ENCODE results near the gene MAPRE3. TPM values are rescaled to one million over a fixed set of nuclear protein-coding genes. Genes with fewer than 3 reads are reported as not detected.
"Not testable (repeated sequence)": the region's sequence is repeated elsewhere in the genome, so short reads cannot be mapped to it uniquely, and the experiment has no call there.

The MAPRE3 gene
- total and polyA plus RNA-seq, 11 donors, result 27.4 to 65.0 (median 42.3) TPM

GRCh38 chr2:27072920-27073319 lies 102.5 kb downstream of the MAPRE3 start:
- Histone ChIP-seq H3K9me3 (no peaks in the 10 kb centered on the region), H3K36me3 (peaks cover 0 to 25% (median 17%) of the 10 kb centered on the region in 9 donors), H3K4me1 (peaks cover 3 to 84% (median 52%) of the 10 kb centered on the region in 12 donors), H3K27me3 (no peaks in the 10 kb centered on the region), H3K4me3 (peak overlapping the region in 2 of 12 donors; percentile 70 to 91), H3K27ac (peak overlapping the region; percentile 62 to 99 (median 96))
- intact Hi-C loops (cut with DNase I), result loop anchor here in 2 of 10 donors (2.0 to 5.0 kb wide), 3 partner anchors 22 to 41 kb away; partner anchors contain the start of genes AGBL5 (in 1 of the 2) and TMEM214 (in 1 of the 2)
- no peak for TF ChIP-seq POLR2A (IDR thresholded peaks at IDR 0.05)
- TF ChIP-seq, protein P1, sequence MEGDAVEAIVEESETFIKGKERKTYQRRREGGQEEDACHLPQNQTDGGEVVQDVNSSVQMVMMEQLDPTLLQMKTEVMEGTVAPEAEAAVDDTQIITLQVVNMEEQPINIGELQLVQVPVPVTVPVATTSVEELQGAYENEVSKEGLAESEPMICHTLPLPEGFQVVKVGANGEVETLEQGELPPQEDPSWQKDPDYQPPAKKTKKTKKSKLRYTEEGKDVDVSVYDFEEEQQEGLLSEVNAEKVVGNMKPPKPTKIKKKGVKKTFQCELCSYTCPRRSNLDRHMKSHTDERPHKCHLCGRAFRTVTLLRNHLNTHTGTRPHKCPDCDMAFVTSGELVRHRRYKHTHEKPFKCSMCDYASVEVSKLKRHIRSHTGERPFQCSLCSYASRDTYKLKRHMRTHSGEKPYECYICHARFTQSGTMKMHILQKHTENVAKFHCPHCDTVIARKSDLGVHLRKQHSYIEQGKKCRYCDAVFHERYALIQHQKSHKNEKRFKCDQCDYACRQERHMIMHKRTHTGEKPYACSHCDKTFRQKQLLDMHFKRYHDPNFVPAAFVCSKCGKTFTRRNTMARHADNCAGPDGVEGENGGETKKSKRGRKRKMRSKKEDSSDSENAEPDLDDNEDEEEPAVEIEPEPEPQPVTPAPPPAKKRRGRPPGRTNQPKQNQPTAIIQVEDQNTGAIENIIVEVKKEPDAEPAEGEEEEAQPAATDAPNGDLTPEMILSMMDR (IDR thresholded peaks at IDR 0.05), result no peak
- 59 to 67% (median 64%) methylated on average over 5 of the region's 5 CpGs for WGBS, 4 donors
- DNase-seq (no peak), ATAC-seq (no peak)

DNA sequence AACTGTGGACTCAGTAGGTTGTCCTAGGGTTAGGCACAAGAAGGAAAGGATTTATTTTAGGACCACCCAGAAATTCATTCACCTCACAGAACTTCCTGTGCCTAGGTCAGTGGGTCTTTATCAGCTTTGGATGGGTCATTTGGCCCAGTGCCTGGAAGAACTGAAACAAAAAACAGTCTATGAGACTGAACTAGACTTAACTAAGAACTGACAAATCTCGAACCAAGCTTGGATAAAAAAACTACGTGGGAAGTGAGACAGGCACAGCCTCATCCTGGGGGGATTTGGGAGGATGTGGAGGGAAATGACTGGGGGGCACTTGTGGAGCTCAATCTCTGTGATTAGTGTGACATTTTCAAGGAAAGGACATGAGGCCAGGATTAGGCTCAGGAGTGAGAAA lies 103.3 kb downstream of the MAPRE3 start:
- intact Hi-C loops (cut with DNase I), result loop anchor here in 2 of 10 donors (2.0 to 5.0 kb wide), 3 partner anchors 23 to 41 kb away; partner anchors contain the start of genes AGBL5 (in 1 of the 2) and TMEM214 (in 1 of the 2)
- no peak for DNase-seq
- Histone ChIP-seq H3K36me3 (peaks cover 0 to 16% (median 9%) of the 10 kb centered on the region in 9 donors), H3K4me1 (peaks cover 3 to 82% (median 47%) of the 10 kb centered on the region in 12 donors), H3K9me3 (no peaks in the 10 kb centered on the region), H3K27ac (peak overlapping the region in 11 of 12 donors; percentile 30 to 99 (median 95)), H3K4me3 (no peak overlapping the region), H3K27me3 (no peaks in the 10 kb centered on the region)
- TF ChIP-seq, protein P1 (IDR thresholded peaks at IDR 0.05), result no peak
- TF ChIP-seq POLR2A (IDR thresholded peaks at IDR 0.05), result no peak
- 26 to 50% (median 35%) methylated on average over 2 of the region's 2 CpGs for WGBS, 4 donors
- no peak for ATAC-seq

- DNase-seq (peak in 4 of 5 donors; percentile 60 to 87 (median 71)), ATAC-seq (no peak)
- Histone ChIP-seq H3K4me3 (no peak overlapping the region), H3K36me3 (peaks cover 0 to 5% (median under 1%) of the 10 kb centered on the region in 9 donors), H3K4me1 (peaks cover 1 to 75% (median 39%) of the 10 kb centered on the region in 12 donors), H3K27ac (peak overlapping the region in 9 of 12 donors; percentile 41 to 99 (median 96)), H3K27me3 (no peaks in the 10 kb centered on the region), H3K9me3 (no peaks in the 10 kb centered on the region)
- 60 to 70% (median 63%) methylated on average over 4 of the region's 4 CpGs for WGBS, 4 donors
- TF ChIP-seq POLR2A (IDR thresholded peaks at IDR 0.05), result no peak
- TF ChIP-seq, protein P1 (IDR thresholded peaks at IDR 0.05), result no peak
- intact Hi-C loops (cut with DNase I), result loop anchor here in 2 of 10 donors (5.0 kb wide), 2 partner anchors 38 to 43 kb away; partner anchors contain the start of gene TMEM214 (in 1 of the 2)
Measured at GRCh38 chr2:27074738-27075565, 104.5 kb downstream of the MAPRE3 start.

DNA sequence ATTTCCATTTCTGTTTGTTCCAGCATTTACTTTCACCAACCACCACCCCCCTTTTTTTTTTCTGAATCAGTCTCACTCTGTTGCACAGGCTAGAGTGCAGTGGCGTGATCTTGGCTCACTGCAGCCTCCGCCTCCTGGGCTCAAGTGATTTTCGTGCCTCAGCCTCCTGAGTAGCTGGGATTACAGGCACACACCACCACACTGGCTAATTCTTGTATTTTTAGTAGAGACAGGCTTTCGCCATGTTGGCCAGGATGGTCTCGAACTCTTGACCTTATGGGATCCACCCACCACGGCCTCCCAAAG lies 105.1 kb downstream of the MAPRE3 start:
- H3K9me3 ChIP-seq; H3K36me3 ChIP-seq; H3K27me3 ChIP-seq; DNase-seq; intact Hi-C loops (cut with DNase I); ATAC-seq; H3K4me3 ChIP-seq: not testable (repeated sequence)
- 81 to 86% (median 82%) methylated on average over 6 of the region's 6 CpGs for WGBS, 4 donors
- Histone ChIP-seq H3K4me1 (peaks cover 0 to 75% (median 36%) of the 10 kb centered on the region in 12 donors), H3K27ac (peak overlapping the region in 8 of 12 donors; percentile 41 to 99 (median 96))
